Trophoblast cell (in vitro differentiated cells and primary cell): ENCODE measurements around the gene HCN4.

Experiments used
- DNase-seq, 2 donors: peaks; one replicate each; pipeline ENCODE4 v3.0.0-alpha.2; 2016
- H2AFZ ChIP-seq: 2 replicates; pipeline ENCODE4 v1.6.1; 2013; ENCODE audit warnings: low read length, moderate library complexity, mild to moderate bottlenecking; ENCODE audit not compliant: insufficient read depth, poor library complexity
- H2AK5ac ChIP-seq: 2 replicates; pipeline ENCODE4 v1.6.1; 2013; ENCODE audit warnings: mild to moderate bottlenecking, low read length
- H2BK120ac ChIP-seq: 2 replicates; pipeline ENCODE4 v1.6.1; 2013; ENCODE audit warnings: low read length, mild to moderate bottlenecking, moderate library complexity; ENCODE audit not compliant: insufficient read depth, poor library complexity
- H2BK12ac ChIP-seq: 2 replicates; pipeline ENCODE4 v1.6.1; 2013; ENCODE audit warnings: mild to moderate bottlenecking, low read length, moderate library complexity
- H2BK5ac ChIP-seq: 2 replicates; pipeline ENCODE4 v1.6.1; 2013; ENCODE audit warnings: low read length, low read depth, moderate library complexity, mild to moderate bottlenecking; ENCODE audit not compliant: poor library complexity
- H3K14ac ChIP-seq: 2 replicates; pipeline ENCODE4 v1.6.1; 2013; ENCODE audit warnings: mild to moderate bottlenecking, low read length
- H3K18ac ChIP-seq: 2 replicates; pipeline ENCODE4 v1.6.1; 2013; ENCODE audit warnings: mild to moderate bottlenecking, low read length
- H3K23ac ChIP-seq: 2 replicates; pipeline ENCODE4 v1.6.1; 2013; ENCODE audit warnings: low read length
- H3K27ac ChIP-seq: 2 replicates; pipeline ENCODE4 v1.5.1; 2013; ENCODE audit warnings: low read depth, mild to moderate bottlenecking, inconsistent platforms, low read length, moderate library complexity
- H3K27me3 ChIP-seq: 2 replicates; pipeline ENCODE4 v1.6.1; 2013; ENCODE audit warnings: inconsistent platforms, mild to moderate bottlenecking, low read length, moderate library complexity; ENCODE audit not compliant: insufficient read depth
- H3K36me3 ChIP-seq, 2 experiments: 1 replicate in 1 of 2; 2 replicates in 1 of 2; pipeline ENCODE4 v1.6.1; 2013; ENCODE audit warnings: low read length in 2 of 2, mild to moderate bottlenecking in 2 of 2, moderate library complexity in 1 of 2; ENCODE audit not compliant: insufficient read depth in 2 of 2, control insufficient read depth in 1 of 2
- H3K4ac ChIP-seq: 2 replicates; pipeline ENCODE4 v1.6.1; 2013; ENCODE audit warnings: low read depth, mild to moderate bottlenecking, low read length, moderate library complexity
- H3K4me1 ChIP-seq, 2 experiments: 1 replicate in 1 of 2; 2 replicates in 1 of 2; pipeline ENCODE4 v1.6.1; 2013; ENCODE audit warnings: low read length in 2 of 2, mild to moderate bottlenecking in 2 of 2, moderate library complexity in 1 of 2; ENCODE audit not compliant: insufficient read depth in 2 of 2, control insufficient read depth in 1 of 2
- H3K4me2 ChIP-seq: 2 replicates; pipeline ENCODE4 v1.6.1; 2013; ENCODE audit warnings: inconsistent platforms, mild to moderate bottlenecking, low read length, moderate library complexity
- H3K4me3 ChIP-seq: 2 replicates; pipeline ENCODE4 v1.5.1; 2013; ENCODE audit warnings: mild to moderate bottlenecking, low read depth, low read length, inconsistent platforms
- H3K79me1 ChIP-seq: one replicate; pipeline ENCODE4 v1.6.1; 2013; ENCODE audit warnings: low read length
- H3K79me2 ChIP-seq: 2 replicates; pipeline ENCODE4 v1.6.1; 2013; ENCODE audit warnings: low read length, mild to moderate bottlenecking; ENCODE audit not compliant: control insufficient read depth, insufficient read depth, poor library complexity
- H3K9ac ChIP-seq: 2 replicates; pipeline ENCODE4 v1.6.1; 2013; ENCODE audit warnings: mild to moderate bottlenecking, low read length
- H3K9me3 ChIP-seq: 2 replicates; pipeline ENCODE4 v1.6.1; 2013; ENCODE audit warnings: low read depth, mild to moderate bottlenecking, control low read depth, inconsistent platforms, low read length; ENCODE audit not compliant: insufficient read depth
- H4K12ac ChIP-seq: 2 replicates; pipeline ENCODE4 v1.6.1; 2013; ENCODE audit warnings: low read depth, mild to moderate bottlenecking, low read length, moderate library complexity
- H4K8ac ChIP-seq: 2 replicates; pipeline ENCODE4 v1.6.1; 2013; ENCODE audit warnings: low read depth, mild to moderate bottlenecking, low read length, moderate library complexity
- H4K91ac ChIP-seq: one replicate; pipeline ENCODE4 v1.6.1; 2013; ENCODE audit warnings: low read depth, mild to moderate bottlenecking, low read length, moderate library complexity
- WGBS: extraction: QIAGEN DNeasy Blood & Tissue Kit; methylation state at CpG from one replicate; pipeline ENCODE4 v1.1.7; 2013; ENCODE audit warnings: missing lambda C conversion rate; ENCODE audit not compliant: insufficient read length, insufficient coverage; ENCODE audit errors: extremely low coverage; 5-methylcytosine and 5-hydroxymethylcytosine counted together

Gene HCN4

GRCh38 chr15:73319460-73320245 lies 49.1 kb downstream of the HCN4 start:
- Histone ChIP-seq H3K4ac (no peak overlapping the region), H3K79me2 (no peaks in the 10 kb centered on the region), H2AFZ (no peak overlapping the region), H3K4me1 (no peaks in the 10 kb centered on the region), H3K27me3 (no peaks in the 10 kb centered on the region), H2BK120ac (no peak overlapping the region), H3K36me3 (peaks cover 6 to 7% of the 10 kb centered on the region in 2 experiments), H2BK12ac (no peak overlapping the region), H3K18ac (no peak overlapping the region), H2AK5ac (no peak overlapping the region), H2BK5ac (no peak overlapping the region), H4K91ac (no peak overlapping the region), H3K79me1 (no peaks in the 10 kb centered on the region), H3K4me3 (no peak overlapping the region), H3K4me2 (no peak overlapping the region), H4K8ac (no peak overlapping the region), H3K23ac (no peak overlapping the region), H3K9ac (no peak overlapping the region), H3K27ac (no peak overlapping the region), H3K9me3 (no peaks in the 10 kb centered on the region), H4K12ac (no peak overlapping the region), H3K14ac (no peak overlapping the region)
- no CpG with 5 or more reads among the region's 8 CpGs for WGBS
- DNase-seq = no peak

- Histone ChIP-seq H3K79me1 (no peaks in the 10 kb centered on the region), H3K27me3 (no peaks in the 10 kb centered on the region), H2BK12ac (no peak overlapping the region), H3K27ac (no peak overlapping the region), H3K9ac (no peak overlapping the region), H3K36me3 (peaks cover 3 to 4% of the 10 kb centered on the region in 2 experiments), H3K4me2 (no peak overlapping the region), H4K12ac (no peak overlapping the region), H2BK120ac (no peak overlapping the region), H2AFZ (no peak overlapping the region), H3K4me1 (no peaks in the 10 kb centered on the region), H3K18ac (no peak overlapping the region), H2AK5ac (no peak overlapping the region), H3K79me2 (no peaks in the 10 kb centered on the region), H3K4ac (no peak overlapping the region), H3K23ac (no peak overlapping the region), H3K14ac (no peak overlapping the region), H2BK5ac (no peak overlapping the region), H3K4me3 (no peak overlapping the region), H3K9me3 (no peaks in the 10 kb centered on the region), H4K91ac (no peak overlapping the region), H4K8ac (no peak overlapping the region)
- WGBS = no CpG with 5 or more reads among the region's 42 CpGs
- no peak for DNase-seq
Measured at GRCh38 chr15:73318463-73319351, 50.1 kb downstream of the HCN4 start.

- no peak overlapping the region for H4K12ac ChIP-seq
- no peaks in the 10 kb centered on the region for H3K79me1 ChIP-seq
Measured at GRCh38 chr15:73317651-73318462, 50.9 kb downstream of the HCN4 start.

GRCh38 chr15:73313861-73314260 lies 54.9 kb downstream of the HCN4 start:
- H2BK120ac ChIP-seq = no peak overlapping the region
- no peaks in the 10 kb centered on the region for H3K36me3 ChIP-seq
- no peaks in the 10 kb centered on the region for H3K9me3 ChIP-seq
- H3K9ac ChIP-seq = no peak overlapping the region
- H3K14ac ChIP-seq = no peak overlapping the region
- H3K4me1 ChIP-seq = no peaks in the 10 kb centered on the region
- no CpG with 5 or more reads among the region's 2 CpGs for WGBS
- H3K27ac ChIP-seq = no peak overlapping the region
- no peak overlapping the region for H3K4me2 ChIP-seq
- no peak overlapping the region for H4K8ac ChIP-seq
- no peaks in the 10 kb centered on the region for H3K79me2 ChIP-seq
- no peak overlapping the region for H2BK5ac ChIP-seq
- DNase-seq = peak in 1 of 2 donors; percentile 59
- H3K4me3 ChIP-seq = no peak overlapping the region
- no peak overlapping the region for H4K12ac ChIP-seq
- H2AK5ac ChIP-seq = no peak overlapping the region
- no peak overlapping the region for H3K18ac ChIP-seq
- H3K79me1 ChIP-seq = no peaks in the 10 kb centered on the region
- H2AFZ ChIP-seq = no peak overlapping the region
- no peak overlapping the region for H3K23ac ChIP-seq
- H2BK12ac ChIP-seq = no peak overlapping the region
- no peak overlapping the region for H3K4ac ChIP-seq
- no peaks in the 10 kb centered on the region for H3K27me3 ChIP-seq
- no peak overlapping the region for H4K91ac ChIP-seq

More at GRCh38 chr15:73317651-73318462, 50.9 kb downstream of the HCN4 start:
- Histone ChIP-seq H3K79me2 (no peaks in the 10 kb centered on the region), H2BK12ac (no peak overlapping the region), H2BK120ac (no peak overlapping the region), H4K8ac (no peak overlapping the region), H3K4me3 (no peak overlapping the region), H3K14ac (no peak overlapping the region), H3K9me3 (no peaks in the 10 kb centered on the region), H3K36me3 (no peaks in the 10 kb centered on the region), H2BK5ac (no peak overlapping the region), H3K23ac (no peak overlapping the region), H3K9ac (no peak overlapping the region), H3K18ac (no peak overlapping the region), H4K91ac (no peak overlapping the region), H2AFZ (no peak overlapping the region), H3K4ac (no peak overlapping the region), H3K27ac (no peak overlapping the region), H3K4me1 (no peaks in the 10 kb centered on the region), H3K4me2 (no peak overlapping the region), H3K27me3 (no peaks in the 10 kb centered on the region), H2AK5ac (no peak overlapping the region)
- DNase-seq = peak; percentile 26 to 43
- WGBS = no CpG with 5 or more reads among the region's 16 CpGs
